ENCODE results near the gene COLQ.

DNA sequence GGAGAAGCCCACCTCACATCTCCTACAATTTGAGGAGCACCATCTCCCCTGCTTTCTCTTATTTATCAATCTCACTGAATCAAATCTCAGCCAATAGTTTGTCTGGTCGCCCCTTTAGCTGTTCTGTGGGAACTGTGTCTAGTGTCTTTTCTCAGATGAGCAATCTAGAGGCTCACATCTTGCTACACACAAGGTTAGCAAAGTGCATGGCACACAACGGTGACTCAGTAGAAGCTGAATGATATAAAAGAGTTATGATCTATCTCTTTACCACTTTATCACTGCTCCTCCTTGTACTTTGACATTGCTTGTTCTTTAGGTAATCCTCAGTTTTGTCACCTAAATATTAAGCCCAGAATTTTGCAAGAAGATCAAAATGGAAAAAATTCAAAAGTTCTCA lies 16.8 kb upstream of the COLQ start:
- TF ChIP-seq ZFP30 (CRISPR knock-in tag; IDR thresholded peaks at IDR 0.05) (no peak), ZC3H10 (CRISPR knock-in tag; IDR thresholded peaks at IDR 0.05) (no peak), ARNTL (CRISPR knock-in tag; IDR thresholded peaks at IDR 0.05; ENCODE audit: borderline replicate concordance, low read depth) (no peak), PPARA (CRISPR knock-in tag; IDR thresholded peaks at IDR 0.05; ENCODE audit: borderline replicate concordance) (no peak), GLIS3 (CRISPR knock-in tag; IDR thresholded peaks at IDR 0.05) (no peak), OSR1 (CRISPR knock-in tag; IDR thresholded peaks at IDR 0.05) (no peak), SNAI2 (CRISPR knock-in tag; IDR thresholded peaks at IDR 0.05) (no peak), ZNF565 (CRISPR knock-in tag; conservative IDR thresholded peaks at IDR 0.05; ENCODE audit: low read depth) (no peak), RARB (CRISPR knock-in tag; IDR thresholded peaks at IDR 0.05) (no peak), ZNF8 (CRISPR knock-in tag; IDR thresholded peaks at IDR 0.05) (no peak)
- TF ChIP-seq, protein P1, sequence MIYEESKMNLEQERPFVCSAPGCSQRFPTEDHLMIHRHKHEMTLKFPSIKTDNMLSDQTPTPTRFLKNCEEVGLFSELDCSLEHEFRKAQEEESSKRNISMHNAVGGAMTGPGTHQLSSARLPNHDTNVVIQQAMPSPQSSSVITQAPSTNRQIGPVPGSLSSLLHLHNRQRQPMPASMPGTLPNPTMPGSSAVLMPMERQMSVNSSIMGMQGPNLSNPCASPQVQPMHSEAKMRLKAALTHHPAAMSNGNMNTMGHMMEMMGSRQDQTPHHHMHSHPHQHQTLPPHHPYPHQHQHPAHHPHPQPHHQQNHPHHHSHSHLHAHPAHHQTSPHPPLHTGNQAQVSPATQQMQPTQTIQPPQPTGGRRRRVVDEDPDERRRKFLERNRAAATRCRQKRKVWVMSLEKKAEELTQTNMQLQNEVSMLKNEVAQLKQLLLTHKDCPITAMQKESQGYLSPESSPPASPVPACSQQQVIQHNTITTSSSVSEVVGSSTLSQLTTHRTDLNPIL (CRISPR knock-in tag; IDR thresholded peaks at IDR 0.05; ENCODE audit: low read depth): no peak
- TF ChIP-seq, protein P2, sequence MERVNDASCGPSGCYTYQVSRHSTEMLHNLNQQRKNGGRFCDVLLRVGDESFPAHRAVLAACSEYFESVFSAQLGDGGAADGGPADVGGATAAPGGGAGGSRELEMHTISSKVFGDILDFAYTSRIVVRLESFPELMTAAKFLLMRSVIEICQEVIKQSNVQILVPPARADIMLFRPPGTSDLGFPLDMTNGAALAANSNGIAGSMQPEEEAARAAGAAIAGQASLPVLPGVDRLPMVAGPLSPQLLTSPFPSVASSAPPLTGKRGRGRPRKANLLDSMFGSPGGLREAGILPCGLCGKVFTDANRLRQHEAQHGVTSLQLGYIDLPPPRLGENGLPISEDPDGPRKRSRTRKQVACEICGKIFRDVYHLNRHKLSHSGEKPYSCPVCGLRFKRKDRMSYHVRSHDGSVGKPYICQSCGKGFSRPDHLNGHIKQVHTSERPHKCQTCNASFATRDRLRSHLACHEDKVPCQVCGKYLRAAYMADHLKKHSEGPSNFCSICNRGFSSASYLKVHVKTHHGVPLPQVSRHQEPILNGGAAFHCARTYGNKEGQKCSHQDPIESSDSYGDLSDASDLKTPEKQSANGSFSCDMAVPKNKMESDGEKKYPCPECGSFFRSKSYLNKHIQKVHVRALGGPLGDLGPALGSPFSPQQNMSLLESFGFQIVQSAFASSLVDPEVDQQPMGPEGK (CRISPR knock-in tag; IDR thresholded peaks at IDR 0.05; ENCODE audit: borderline replicate concordance): no peak
- TF ChIP-seq, protein P3, sequence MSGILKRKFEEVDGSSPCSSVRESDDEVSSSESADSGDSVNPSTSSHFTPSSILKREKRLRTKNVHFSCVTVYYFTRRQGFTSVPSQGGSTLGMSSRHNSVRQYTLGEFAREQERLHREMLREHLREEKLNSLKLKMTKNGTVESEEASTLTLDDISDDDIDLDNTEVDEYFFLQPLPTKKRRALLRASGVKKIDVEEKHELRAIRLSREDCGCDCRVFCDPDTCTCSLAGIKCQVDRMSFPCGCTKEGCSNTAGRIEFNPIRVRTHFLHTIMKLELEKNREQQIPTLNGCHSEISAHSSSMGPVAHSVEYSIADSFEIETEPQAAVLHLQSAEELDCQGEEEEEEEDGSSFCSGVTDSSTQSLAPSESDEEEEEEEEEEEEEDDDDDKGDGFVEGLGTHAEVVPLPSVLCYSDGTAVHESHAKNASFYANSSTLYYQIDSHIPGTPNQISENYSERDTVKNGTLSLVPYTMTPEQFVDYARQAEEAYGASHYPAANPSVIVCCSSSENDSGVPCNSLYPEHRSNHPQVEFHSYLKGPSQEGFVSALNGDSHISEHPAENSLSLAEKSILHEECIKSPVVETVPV (CRISPR knock-in tag; IDR thresholded peaks at IDR 0.05): no peak
